ENCODE measurements around the gene MCOLN2. TPM values are rescaled to one million over a fixed set of nuclear protein-coding genes. Genes with fewer than 3 reads are reported as not detected.

Gene MCOLN2
- total RNA-seq, 2 experiments from 2014 or later: 7.4 to 8.4 TPM

DNA sequence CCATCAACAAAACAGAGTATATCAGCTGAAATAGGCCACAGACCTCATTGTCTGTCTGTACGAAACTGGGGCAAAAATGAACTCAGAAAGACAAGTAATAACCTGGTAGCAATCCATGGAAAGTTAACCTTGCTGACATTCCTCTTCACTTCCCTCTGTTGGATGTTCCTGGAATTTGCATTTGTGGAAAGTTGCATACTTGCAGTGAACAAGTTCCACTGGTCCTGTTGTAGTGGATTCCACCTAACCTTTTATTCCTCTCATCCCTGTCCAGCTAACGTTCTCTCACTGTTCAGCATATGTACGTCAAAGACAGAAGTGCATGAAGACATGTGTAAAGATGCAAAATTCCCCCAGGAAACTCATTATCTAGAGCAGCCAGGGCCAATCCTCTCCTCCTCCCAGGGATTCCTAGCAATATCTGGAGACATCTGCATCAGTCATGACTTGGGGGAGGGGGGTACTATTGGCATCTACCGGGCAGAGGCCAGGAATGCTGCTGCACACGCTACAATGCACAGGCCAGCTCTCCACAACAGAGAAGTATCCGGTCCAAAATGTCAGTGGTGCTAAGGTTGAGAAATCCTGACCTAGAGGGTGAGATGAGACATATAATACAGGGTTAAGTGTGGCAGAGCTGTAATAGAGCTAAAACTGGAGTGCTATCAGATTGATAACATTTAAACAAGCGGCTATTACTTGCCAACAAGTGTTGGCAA, 112.1 kb downstream of the MCOLN2 start:
- intact Hi-C loops (cut with micrococcal nuclease): no loop called here
- DNase-seq: no peak
- H3K4me3 Mint-ChIP-seq: no peak overlapping the region
- peaks cover 5% of the 10 kb centered on the region for H3K9me3 Mint-ChIP-seq
- CTCF ChIA-PET: interaction anchor here (0.9 to 1.3 kb wide), 2 partner anchors 80 to 102 kb away, joined by 3 read pairs; no protein-coding TSS in a partner anchor
- peaks cover 2% of the 10 kb centered on the region for H3K36me3 Mint-ChIP-seq (ENCODE audit: low read depth)
- no peak overlapping the region for H3K27ac Mint-ChIP-seq
- H3K4me1 Mint-ChIP-seq (ENCODE audit: low read depth): peaks cover 6% of the 10 kb centered on the region
- no peaks in the 10 kb centered on the region for H3K27me3 Mint-ChIP-seq (ENCODE audit: low read depth)

DNA sequence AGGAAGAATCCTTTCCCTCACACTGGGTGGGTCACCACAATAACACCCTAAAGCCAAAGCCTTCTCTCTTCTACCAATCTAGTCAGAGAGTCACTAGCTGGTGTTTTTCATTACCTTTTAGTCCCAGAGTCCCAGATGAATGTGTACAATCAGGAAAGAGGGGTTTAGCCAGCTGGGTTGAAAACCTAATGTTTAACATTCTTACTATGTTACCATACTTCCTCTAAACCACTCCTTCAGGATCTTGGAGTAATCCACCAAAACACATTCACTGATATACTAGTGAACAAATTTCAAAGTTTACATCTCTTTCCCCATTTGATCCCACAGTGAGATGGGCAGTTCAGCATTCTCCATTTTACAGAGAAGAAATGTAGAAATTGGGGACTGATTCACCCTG, 113.6 kb downstream of the MCOLN2 start:
- intact Hi-C loops (cut with micrococcal nuclease): no loop called here
- CTCF ChIA-PET: no interaction called here
- DNase-seq: no peak
- H3K4me1 Mint-ChIP-seq (ENCODE audit: low read depth): no peaks in the 10 kb centered on the region
- H3K27me3 Mint-ChIP-seq (ENCODE audit: low read depth): no peaks in the 10 kb centered on the region
- peaks cover 2% of the 10 kb centered on the region for H3K36me3 Mint-ChIP-seq (ENCODE audit: low read depth)
- H3K4me3 Mint-ChIP-seq: no peak overlapping the region
- peaks cover 5% of the 10 kb centered on the region for H3K9me3 Mint-ChIP-seq
- no peak overlapping the region for H3K27ac Mint-ChIP-seq

DNA sequence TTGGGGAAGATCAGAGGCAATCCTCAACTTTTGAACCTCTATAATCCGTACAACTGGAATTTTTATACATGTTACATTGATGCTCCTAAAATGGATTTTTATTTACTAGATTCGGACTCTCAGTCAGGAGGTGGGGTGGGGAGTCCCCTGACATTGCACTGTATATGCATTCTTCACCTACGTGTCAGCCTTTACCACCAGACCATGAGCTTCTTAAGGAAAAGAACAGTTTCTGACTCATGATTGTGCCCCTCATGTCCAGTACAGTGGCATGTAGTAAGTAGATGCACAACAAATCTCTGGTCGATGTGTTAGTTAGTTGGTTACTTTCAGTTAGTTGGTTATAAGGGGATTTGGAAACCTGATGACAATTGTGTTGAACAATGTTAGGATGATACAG, 119.3 kb downstream of the MCOLN2 start:
- Mint-ChIP-seq H3K9me3 (peaks cover 5% of the 10 kb centered on the region), H3K36me3 (ENCODE audit: low read depth) (peaks cover 2% of the 10 kb centered on the region), H3K27me3 (ENCODE audit: low read depth) (no peaks in the 10 kb centered on the region), H3K4me1 (ENCODE audit: low read depth) (peaks cover 2% of the 10 kb centered on the region), H3K4me3 (no peak overlapping the region), H3K27ac (no peak overlapping the region)
- CTCF ChIA-PET: no interaction called here
- intact Hi-C loops (cut with micrococcal nuclease): no loop called here
- no peak for DNase-seq

DNA sequence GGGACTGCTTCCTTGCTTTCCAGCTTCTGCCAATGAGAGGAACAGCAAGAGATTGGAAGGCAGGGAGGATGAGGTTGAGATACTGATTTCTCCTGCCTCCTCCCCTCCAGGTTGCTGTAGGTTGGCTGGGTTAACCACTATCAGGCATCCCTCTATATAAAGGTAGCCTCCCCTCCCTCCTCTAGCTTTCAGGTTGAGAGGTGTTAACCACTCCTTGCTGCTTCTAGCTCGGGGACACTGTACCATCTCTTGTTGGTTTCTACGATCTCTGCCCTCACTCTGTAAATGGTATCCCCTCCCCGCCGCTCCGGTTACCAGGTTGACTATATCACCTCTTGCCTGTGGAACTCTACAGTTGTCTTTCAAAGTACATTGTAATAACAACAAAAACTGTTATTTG, 120.6 kb downstream of the MCOLN2 start:
- H3K27me3 Mint-ChIP-seq (ENCODE audit: low read depth): peaks cover 4% of the 10 kb centered on the region
- H3K4me1 Mint-ChIP-seq (ENCODE audit: low read depth): peaks cover 2% of the 10 kb centered on the region
- no peak overlapping the region for H3K27ac Mint-ChIP-seq
- CTCF ChIA-PET: no interaction called here
- H3K4me3 Mint-ChIP-seq: no peak overlapping the region
- no peak for DNase-seq
- H3K9me3 Mint-ChIP-seq: peaks cover under 1% of the 10 kb centered on the region
- no peaks in the 10 kb centered on the region for H3K36me3 Mint-ChIP-seq (ENCODE audit: low read depth)
- intact Hi-C loops (cut with micrococcal nuclease): no loop called here

Other genes with a start within 250 kb of the MCOLN2 start
- 1 to 10 TPM in 1 of 2 experiments, under 1 TPM in 1; 0.74 to 1.1 TPM for gene LPAR3, start 103.9 kb downstream of the MCOLN2 start, total RNA-seq
- under 1 TPM; 0.19 to 0.30 TPM for gene MCOLN3, start 51.4 kb upstream of the MCOLN2 start, total RNA-seq
- gene SYDE2, start 203.9 kb upstream of the MCOLN2 start, total RNA-seq: 1 to 10 TPM; 4.4 to 5.1 TPM